ENCODE results near the gene JMJD8.

DNA sequence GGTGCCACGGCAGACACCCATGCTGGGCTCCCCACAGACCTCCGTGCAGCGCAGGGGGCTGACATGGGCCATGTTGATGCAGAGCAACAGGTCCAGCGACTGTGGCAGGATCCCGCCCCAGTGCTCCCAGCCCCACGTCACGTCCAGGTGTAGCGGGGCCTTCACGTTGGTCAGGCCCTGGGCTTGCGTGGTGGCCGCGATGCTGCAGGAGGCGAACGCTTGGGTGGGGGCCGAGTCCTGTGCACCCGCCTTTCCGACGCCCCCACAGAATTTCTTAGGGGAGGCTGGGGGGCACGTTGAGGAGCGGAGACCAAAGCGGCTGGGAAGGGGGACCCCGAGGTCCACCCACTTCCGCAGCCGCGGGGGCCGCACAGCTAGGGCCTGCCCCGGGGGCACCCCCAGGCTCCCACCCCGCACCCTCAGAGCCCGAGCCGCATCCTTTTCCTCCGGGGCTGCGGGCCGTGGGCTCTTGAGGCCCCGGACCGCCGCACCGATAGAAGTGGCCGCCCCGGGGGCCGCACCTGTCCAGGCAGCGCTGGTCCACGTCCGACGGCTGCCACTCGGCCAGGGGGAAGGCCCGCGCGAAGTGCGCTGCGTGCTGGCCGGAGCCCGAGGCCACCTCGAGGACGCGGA is 48.4 kb downstream of the JMJD8 start:
- TF ChIP-seq CHD4 (IDR thresholded peaks at IDR 0.05): no peak
- TF ChIP-seq POLR2A (IDR thresholded peaks at IDR 0.05; ENCODE audit: low read depth, low read length): no peak
- TF ChIP-seq RELA (IDR thresholded peaks at IDR 0.05; ENCODE audit: borderline replicate concordance, partially characterized antibody): no peak
- TF ChIP-seq MYC (IDR thresholded peaks at IDR 0.05; ENCODE audit: insufficient read depth, insufficient read length, insufficient replicate concordance, low read length, severe bottlenecking): no peak
- TF ChIP-seq SP1 (IDR thresholded peaks at IDR 0.05; ENCODE audit: low read depth, low read length): no peak
